Measurements from ENCODE around the gene RASEF. TPM values are rescaled to one million over a fixed set of nuclear protein-coding genes. Genes with fewer than 3 reads are reported as not detected.

Gene RASEF
- total RNA-seq, 3 donors from 2014 or later (not counting 1 experiment from before 2014, with no cell fraction given): not detected

GRCh38 chr9:83007521-83008300 lies 55.2 kb downstream of the RASEF start:
- no peak overlapping the region for H3K27ac ChIP-seq (ENCODE audit: low read length)
- H3K4me1 ChIP-seq (ENCODE audit: control insufficient read depth, insufficient read depth, low read length): no peaks in the 10 kb centered on the region
- Mint-ChIP-seq H3K4me1 (no peaks in the 10 kb centered on the region), H3K36me3 (no peaks in the 10 kb centered on the region), H3K27me3 (ENCODE audit: low read depth in 2 of 2) (no peaks in the 10 kb centered on the region), H3K4me3 (no peak overlapping the region), H3K27ac (no peak overlapping the region), H3K9me3 (peaks cover 7 to 8% of the 10 kb centered on the region in 2 donors)
- H3K36me3 ChIP-seq (ENCODE audit: control insufficient read depth, insufficient read depth, low read length): no peaks in the 10 kb centered on the region
- TF ChIP-seq, protein P1, sequence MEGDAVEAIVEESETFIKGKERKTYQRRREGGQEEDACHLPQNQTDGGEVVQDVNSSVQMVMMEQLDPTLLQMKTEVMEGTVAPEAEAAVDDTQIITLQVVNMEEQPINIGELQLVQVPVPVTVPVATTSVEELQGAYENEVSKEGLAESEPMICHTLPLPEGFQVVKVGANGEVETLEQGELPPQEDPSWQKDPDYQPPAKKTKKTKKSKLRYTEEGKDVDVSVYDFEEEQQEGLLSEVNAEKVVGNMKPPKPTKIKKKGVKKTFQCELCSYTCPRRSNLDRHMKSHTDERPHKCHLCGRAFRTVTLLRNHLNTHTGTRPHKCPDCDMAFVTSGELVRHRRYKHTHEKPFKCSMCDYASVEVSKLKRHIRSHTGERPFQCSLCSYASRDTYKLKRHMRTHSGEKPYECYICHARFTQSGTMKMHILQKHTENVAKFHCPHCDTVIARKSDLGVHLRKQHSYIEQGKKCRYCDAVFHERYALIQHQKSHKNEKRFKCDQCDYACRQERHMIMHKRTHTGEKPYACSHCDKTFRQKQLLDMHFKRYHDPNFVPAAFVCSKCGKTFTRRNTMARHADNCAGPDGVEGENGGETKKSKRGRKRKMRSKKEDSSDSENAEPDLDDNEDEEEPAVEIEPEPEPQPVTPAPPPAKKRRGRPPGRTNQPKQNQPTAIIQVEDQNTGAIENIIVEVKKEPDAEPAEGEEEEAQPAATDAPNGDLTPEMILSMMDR (IDR thresholded peaks at IDR 0.05): no peak
- no peak for DNase-seq
- no peak for ATAC-seq
- intact Hi-C loops (cut with micrococcal nuclease): no loop called here
- no peaks in the 10 kb centered on the region for H3K27me3 ChIP-seq (ENCODE audit: control insufficient read depth, insufficient read depth, low read length)
- H3K9me3 ChIP-seq (ENCODE audit: control insufficient read depth, insufficient read depth, low read length): no peaks in the 10 kb centered on the region
- H3K4me3 ChIP-seq (ENCODE audit: low read length): no peak overlapping the region
- 87% methylated on average over 9 of the region's 9 CpGs for WGBS (ENCODE audit: insufficient coverage)

DNA sequence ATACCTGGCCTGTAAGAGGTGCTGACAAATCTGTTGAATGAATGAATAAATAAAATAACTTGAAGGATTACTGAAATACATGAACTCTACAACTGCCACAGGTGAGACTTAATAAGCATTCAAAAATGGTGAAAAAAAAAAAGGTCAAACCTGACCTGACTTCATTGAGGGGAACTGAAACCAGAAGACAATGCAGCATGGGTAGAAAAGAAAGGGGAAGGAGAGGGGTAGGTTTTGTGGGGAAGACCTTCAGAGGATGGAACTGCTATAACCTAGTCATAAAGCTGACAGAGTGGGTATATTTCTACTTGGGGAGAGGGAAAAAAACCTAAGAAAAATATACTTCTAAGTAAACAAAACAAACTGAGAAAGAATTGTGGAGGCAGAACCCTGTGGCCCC lies 56.6 kb downstream of the RASEF start:
- Mint-ChIP-seq H3K4me3 (no peak overlapping the region), H3K9me3 (peaks cover 7 to 8% of the 10 kb centered on the region in 2 donors), H3K27ac (no peak overlapping the region), H3K4me1 (no peaks in the 10 kb centered on the region), H3K27me3 (ENCODE audit: low read depth in 2 of 2) (no peaks in the 10 kb centered on the region), H3K36me3 (no peaks in the 10 kb centered on the region)
- Histone ChIP-seq H3K9me3 (ENCODE audit: control insufficient read depth, insufficient read depth, low read length) (no peaks in the 10 kb centered on the region), H3K36me3 (ENCODE audit: control insufficient read depth, insufficient read depth, low read length) (no peaks in the 10 kb centered on the region), H3K4me1 (ENCODE audit: control insufficient read depth, insufficient read depth, low read length) (no peaks in the 10 kb centered on the region), H3K27me3 (ENCODE audit: control insufficient read depth, insufficient read depth, low read length) (no peaks in the 10 kb centered on the region), H3K27ac (ENCODE audit: low read length) (no peak overlapping the region), H3K4me3 (ENCODE audit: low read length) (no peak overlapping the region)
- no peak for ATAC-seq
- TF ChIP-seq, protein P1 (IDR thresholded peaks at IDR 0.05): no peak
- intact Hi-C loops (cut with micrococcal nuclease): no loop called here
- DNase-seq: no peak

GRCh38 chr9:83005963-83006362 lies 57.0 kb downstream of the RASEF start:
- Mint-ChIP-seq H3K9me3 (peaks cover 7 to 8% of the 10 kb centered on the region in 2 donors), H3K27me3 (ENCODE audit: low read depth in 2 of 2) (no peaks in the 10 kb centered on the region), H3K4me3 (no peak overlapping the region), H3K4me1 (no peaks in the 10 kb centered on the region), H3K36me3 (no peaks in the 10 kb centered on the region), H3K27ac (no peak overlapping the region)
- Histone ChIP-seq H3K27me3 (ENCODE audit: control insufficient read depth, insufficient read depth, low read length) (no peaks in the 10 kb centered on the region), H3K36me3 (ENCODE audit: control insufficient read depth, insufficient read depth, low read length) (no peaks in the 10 kb centered on the region), H3K4me1 (ENCODE audit: control insufficient read depth, insufficient read depth, low read length) (no peaks in the 10 kb centered on the region), H3K9me3 (ENCODE audit: control insufficient read depth, insufficient read depth, low read length) (no peaks in the 10 kb centered on the region), H3K27ac (ENCODE audit: low read length) (no peak overlapping the region), H3K4me3 (ENCODE audit: low read length) (no peak overlapping the region)
- intact Hi-C loops (cut with micrococcal nuclease): no loop called here
- ATAC-seq: no peak
- DNase-seq: no peak
- TF ChIP-seq, protein P1 (IDR thresholded peaks at IDR 0.05): no peak
- WGBS (ENCODE audit: insufficient coverage): 89% methylated on average over 2 of the region's 2 CpGs

DNA sequence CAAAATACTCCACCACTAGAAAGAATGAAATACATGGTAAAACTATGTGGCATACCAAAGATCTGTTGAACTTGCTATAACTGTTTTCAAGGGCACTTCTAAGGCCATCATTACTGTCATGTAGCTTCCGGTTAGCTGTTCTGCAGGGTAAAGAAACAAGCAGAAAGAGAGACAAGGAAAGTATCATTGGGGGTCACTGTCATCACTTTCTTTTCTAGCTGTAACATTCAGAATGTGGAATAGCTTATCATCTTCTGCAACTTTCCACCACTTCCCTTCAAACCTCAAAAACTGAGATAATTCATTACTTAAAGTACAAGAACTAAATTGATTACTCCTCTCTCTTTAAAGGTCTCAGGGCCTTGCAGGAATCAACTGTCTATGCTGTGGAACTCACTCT lies 57.6 kb downstream of the RASEF start:
- no peaks in the 10 kb centered on the region for H3K36me3 Mint-ChIP-seq
- intact Hi-C loops (cut with micrococcal nuclease): no loop called here

More for the DNA sequence above, 57.6 kb downstream of the RASEF start:
- no peak overlapping the region for H3K27ac ChIP-seq (ENCODE audit: low read length)
- H3K9me3 ChIP-seq (ENCODE audit: control insufficient read depth, insufficient read depth, low read length): no peaks in the 10 kb centered on the region
- WGBS (ENCODE audit: insufficient coverage): 88% methylated on average over 1 of the region's 1 CpG
- peaks cover 7 to 8% of the 10 kb centered on the region in 2 donors for H3K9me3 Mint-ChIP-seq
- TF ChIP-seq, protein P1 (IDR thresholded peaks at IDR 0.05): no peak
- DNase-seq (no peak), ATAC-seq (no peak)
- no peak overlapping the region for H3K4me3 ChIP-seq (ENCODE audit: low read length)
- no peaks in the 10 kb centered on the region for H3K4me1 Mint-ChIP-seq
- no peaks in the 10 kb centered on the region for H3K36me3 ChIP-seq (ENCODE audit: control insufficient read depth, insufficient read depth, low read length)
- H3K27ac Mint-ChIP-seq: no peak overlapping the region
- H3K27me3 ChIP-seq (ENCODE audit: control insufficient read depth, insufficient read depth, low read length): no peaks in the 10 kb centered on the region
- no peaks in the 10 kb centered on the region for H3K27me3 Mint-ChIP-seq (ENCODE audit: low read depth in 2 of 2)
- H3K4me3 Mint-ChIP-seq: no peak overlapping the region
- H3K4me1 ChIP-seq (ENCODE audit: control insufficient read depth, insufficient read depth, low read length): no peaks in the 10 kb centered on the region

Measured in natural killer cell (primary cell).